ENCODE data around the gene BCDIN3D. TPM values are rescaled to one million over a fixed set of nuclear protein-coding genes. Genes with fewer than 3 reads are reported as not detected.

Gene BCDIN3D
- polyA plus RNA-seq, 1 of the 3 experiments (the other 2 are of a cell fraction) = 2.3 TPM

DNA sequence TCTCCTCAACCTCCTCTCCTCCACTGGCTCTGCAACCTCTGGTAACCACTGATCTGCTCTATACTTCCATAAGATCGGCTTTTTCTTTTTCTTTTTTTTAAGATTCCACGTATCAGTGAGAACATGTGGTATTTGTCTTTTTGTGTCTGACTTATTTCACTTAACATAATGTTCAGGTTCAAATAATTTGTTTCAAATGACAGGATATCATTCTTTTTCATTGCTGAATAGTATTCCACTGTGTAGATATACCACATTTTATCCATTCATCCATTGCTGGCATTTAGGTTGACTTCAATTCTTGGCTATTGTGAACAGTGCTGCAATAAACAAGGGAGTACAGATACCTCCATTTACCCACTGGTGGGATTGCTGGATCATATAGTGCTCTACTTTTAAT lies 55.2 kb downstream of the BCDIN3D start:
- ChIA-PET POLR2A (no interaction called here), CTCF (interaction anchor here (0.9 to 1.8 kb wide), 3 partner anchors 10 to 51 kb away, joined by 3 to 4 read pairs (median 4); partner anchors contain the start of gene TMBIM6)
- no peak overlapping the region for H3K9ac ChIP-seq
- no peaks in the 10 kb centered on the region; a peak in 1 of 4 replicates for H3K4me1 ChIP-seq (ENCODE audit: control insufficient read depth in 1 of 2, insufficient read depth in 2 of 2, low read depth in 1 of 2, low read length in 1 of 2)
- no peaks in the 10 kb centered on the region for H3K79me2 ChIP-seq (ENCODE audit: insufficient read depth)
- TF ChIP-seq, protein P1, sequence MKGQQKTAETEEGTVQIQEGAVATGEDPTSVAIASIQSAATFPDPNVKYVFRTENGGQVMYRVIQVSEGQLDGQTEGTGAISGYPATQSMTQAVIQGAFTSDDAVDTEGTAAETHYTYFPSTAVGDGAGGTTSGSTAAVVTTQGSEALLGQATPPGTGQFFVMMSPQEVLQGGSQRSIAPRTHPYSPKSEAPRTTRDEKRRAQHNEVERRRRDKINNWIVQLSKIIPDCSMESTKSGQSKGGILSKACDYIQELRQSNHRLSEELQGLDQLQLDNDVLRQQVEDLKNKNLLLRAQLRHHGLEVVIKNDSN (IDR thresholded peaks at IDR 0.05; ENCODE audit: borderline replicate concordance, low read depth) = no peak
- TF ChIP-seq RCOR1 (IDR thresholded peaks at IDR 0.05; ENCODE audit: low read length) (no peak), FOXJ3 (CRISPR knock-in tag; IDR thresholded peaks at IDR 0.05) (no peak), NRF1 (IDR thresholded peaks at IDR 0.05; ENCODE audit: low read depth, low read length) (no peak), ELF1 (IDR thresholded peaks at IDR 0.05) (no peak), MEF2A (IDR thresholded peaks at IDR 0.05; ENCODE audit: borderline replicate concordance, low read depth) (no peak), FOSL2 (IDR thresholded peaks at IDR 0.05; ENCODE audit: borderline replicate concordance, low read depth) (no peak), NFIC (IDR thresholded peaks at IDR 0.05; ENCODE audit: borderline replicate concordance) (no peak), RAD21 (IDR thresholded peaks at IDR 0.05; ENCODE audit: low read length) (no peak)
- TF ChIP-seq, protein P2, sequence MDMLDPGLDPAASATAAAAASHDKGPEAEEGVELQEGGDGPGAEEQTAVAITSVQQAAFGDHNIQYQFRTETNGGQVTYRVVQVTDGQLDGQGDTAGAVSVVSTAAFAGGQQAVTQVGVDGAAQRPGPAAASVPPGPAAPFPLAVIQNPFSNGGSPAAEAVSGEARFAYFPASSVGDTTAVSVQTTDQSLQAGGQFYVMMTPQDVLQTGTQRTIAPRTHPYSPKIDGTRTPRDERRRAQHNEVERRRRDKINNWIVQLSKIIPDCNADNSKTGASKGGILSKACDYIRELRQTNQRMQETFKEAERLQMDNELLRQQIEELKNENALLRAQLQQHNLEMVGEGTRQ (IDR thresholded peaks at IDR 0.05; ENCODE audit: borderline replicate concordance, low read depth, low read length) = no peak
- TF ChIP-seq, protein P3, sequence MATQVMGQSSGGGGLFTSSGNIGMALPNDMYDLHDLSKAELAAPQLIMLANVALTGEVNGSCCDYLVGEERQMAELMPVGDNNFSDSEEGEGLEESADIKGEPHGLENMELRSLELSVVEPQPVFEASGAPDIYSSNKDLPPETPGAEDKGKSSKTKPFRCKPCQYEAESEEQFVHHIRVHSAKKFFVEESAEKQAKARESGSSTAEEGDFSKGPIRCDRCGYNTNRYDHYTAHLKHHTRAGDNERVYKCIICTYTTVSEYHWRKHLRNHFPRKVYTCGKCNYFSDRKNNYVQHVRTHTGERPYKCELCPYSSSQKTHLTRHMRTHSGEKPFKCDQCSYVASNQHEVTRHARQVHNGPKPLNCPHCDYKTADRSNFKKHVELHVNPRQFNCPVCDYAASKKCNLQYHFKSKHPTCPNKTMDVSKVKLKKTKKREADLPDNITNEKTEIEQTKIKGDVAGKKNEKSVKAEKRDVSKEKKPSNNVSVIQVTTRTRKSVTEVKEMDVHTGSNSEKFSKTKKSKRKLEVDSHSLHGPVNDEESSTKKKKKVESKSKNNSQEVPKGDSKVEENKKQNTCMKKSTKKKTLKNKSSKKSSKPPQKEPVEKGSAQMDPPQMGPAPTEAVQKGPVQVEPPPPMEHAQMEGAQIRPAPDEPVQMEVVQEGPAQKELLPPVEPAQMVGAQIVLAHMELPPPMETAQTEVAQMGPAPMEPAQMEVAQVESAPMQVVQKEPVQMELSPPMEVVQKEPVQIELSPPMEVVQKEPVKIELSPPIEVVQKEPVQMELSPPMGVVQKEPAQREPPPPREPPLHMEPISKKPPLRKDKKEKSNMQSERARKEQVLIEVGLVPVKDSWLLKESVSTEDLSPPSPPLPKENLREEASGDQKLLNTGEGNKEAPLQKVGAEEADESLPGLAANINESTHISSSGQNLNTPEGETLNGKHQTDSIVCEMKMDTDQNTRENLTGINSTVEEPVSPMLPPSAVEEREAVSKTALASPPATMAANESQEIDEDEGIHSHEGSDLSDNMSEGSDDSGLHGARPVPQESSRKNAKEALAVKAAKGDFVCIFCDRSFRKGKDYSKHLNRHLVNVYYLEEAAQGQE (IDR thresholded peaks at IDR 0.05; ENCODE audit: low read depth, low read length) = no peak
- H3K27ac ChIP-seq (ENCODE audit: low read depth in 2 of 2, low read length in 1 of 2) = no peak overlapping the region
- no peaks in the 10 kb centered on the region for H4K20me1 ChIP-seq (ENCODE audit: insufficient read depth)
- peaks cover 9 to 12% of the 10 kb centered on the region in 2 experiments for H3K36me3 ChIP-seq (replicated peaks in 1 of 2; ENCODE audit: control insufficient read depth in 1 of 2, insufficient read depth in 2 of 2, low read length in 1 of 2)
- no peaks in the 10 kb centered on the region for H3K9me3 ChIP-seq
- no peaks in the 10 kb centered on the region for H3K27me3 ChIP-seq (ENCODE audit: insufficient read depth)
- no peak for DNase-seq
- peaks cover 4% of the 10 kb centered on the region for H3F3A ChIP-seq (replicated peaks; ENCODE audit: insufficient read depth)
- no peaks in the 10 kb centered on the region for H3K9me2 ChIP-seq
- H2AFZ ChIP-seq (ENCODE audit: low read depth) = no peak overlapping the region
- H3K4me2 ChIP-seq = no peak overlapping the region
- WGBS (ENCODE audit: low lambda C conversion rate) = 92% methylated on average over 2 of the region's 2 CpGs
- no peak overlapping the region for H3K4me3 ChIP-seq (ENCODE audit: low read depth in 2 of 2, low read length in 1 of 2)

Other genes starting within 250 kb of the BCDIN3D start
- 0.16 and 0.24 TPM in 2 replicates for gene FAM186B, start 237.5 kb downstream of the BCDIN3D start, polyA plus RNA-seq (2012; rRNA removed)
- gene PRPF40B, start 219.5 kb downstream of the BCDIN3D start, polyA plus RNA-seq (2012; rRNA removed) = 24.3 and 27.0 TPM in 2 replicates
- gene FMNL3, start 135.7 kb downstream of the BCDIN3D start, polyA plus RNA-seq (2012; rRNA removed) = 10.2 and 13.1 TPM in 2 replicates
- 290 and 360 TPM in 2 replicates for gene TMBIM6, start 101.5 kb downstream of the BCDIN3D start, polyA plus RNA-seq (2012; rRNA removed)
- 8.7 and 8.9 TPM in 2 replicates for gene NCKAP5L, start 14.7 kb downstream of the BCDIN3D start, polyA plus RNA-seq (2012; rRNA removed)
- gene FAIM2, start 60.8 kb upstream of the BCDIN3D start, polyA plus RNA-seq (2012; rRNA removed) = 6.3 and 11.3 TPM in 2 replicates
- gene AQP2, start 107.6 kb upstream of the BCDIN3D start, polyA plus RNA-seq (2012; rRNA removed) = not detected in 2 replicates
- gene AQP5, start 118.8 kb upstream of the BCDIN3D start, polyA plus RNA-seq (2012; rRNA removed) = 0.08 and 0.10 TPM in 2 replicates
- 0.10 and 0.21 TPM in 2 replicates for gene AQP6, start 129.8 kb upstream of the BCDIN3D start, polyA plus RNA-seq (2012; rRNA removed)
- 21.5 and 23.4 TPM in 2 replicates for gene RACGAP1, start 182.4 kb upstream of the BCDIN3D start, polyA plus RNA-seq (2012; rRNA removed)
- gene ASIC1, start 214.5 kb upstream of the BCDIN3D start, polyA plus RNA-seq (2012; rRNA removed) = 24.3 and 28.4 TPM in 2 replicates
- gene SMARCD1, start 242.2 kb upstream of the BCDIN3D start, polyA plus RNA-seq (2012; rRNA removed) = 58.5 and 77.2 TPM in 2 replicates